GM12878 (cell line): ENCODE measurements around the gene SMARCD1. TPM values are rescaled to one million over a fixed set of nuclear protein-coding genes. Genes with fewer than 3 reads are reported as not detected.

Source experiments
- ATAC-seq: fragments of 200-7000 bp; cut with Tn5 transposase; 3 replicates; pipeline ENCODE4 v1.9.1; 2020; ENCODE audit warnings: mild to moderate bottlenecking, moderate library complexity
- BruUV-seq: library from RNA; stranded (reverse); fragments of 400-500 nt; replicated peaks from 2 replicates; lab custom pipeline; 2021; lab: Mats Ljungman, UMichigan
- CTCF ChIA-PET: fragments of 300-600 bp; sonication (Branson Sonifier 250); formaldehyde crosslinking; extraction: SDS; loops from one replicate; lab custom pipeline; 2021; ENCODE audit warnings: inconsistent platforms; lab: Yijun Ruan, JAX
- POLR2A ChIA-PET: fragments of 350-600 bp; formaldehyde crosslinking; extraction: SDS; loops from one replicate; lab custom pipeline; 2021; ENCODE audit warnings: inconsistent platforms; lab: Charles Lee
- RAD21 ChIA-PET: fragments of 300-600 bp; sonication (Branson Sonifier 250); formaldehyde crosslinking; loops from one replicate; lab custom pipeline; 2023; ENCODE audit warnings: antibody characterized with exemption; ENCODE audit not compliant: unreplicated experiment; lab: Charles Lee
- SMC1A ChIA-PET: fragments of 300-600 bp; sonication (Branson Sonifier 250); formaldehyde crosslinking; loops from one replicate; lab custom pipeline; 2023; ENCODE audit not compliant: unreplicated experiment, uncharacterized antibody; lab: Charles Lee
- DNase-seq: peaks from one replicate; pipeline ENCODE4 v3.0.0-alpha.2; 2011; ENCODE audit warnings: low read depth, low spot score
- FAIRE-seq: peaks from 3 replicates; lab custom pipeline; 2011; peaks lifted over from hg19 to GRCh38; lab: Jason Lieb, UNC
- H2AFZ ChIP-seq: 2 replicates; pipeline ENCODE4 v1.6.0; 2011; ENCODE audit warnings: low read depth, low read length, control low read depth; ENCODE audit not compliant: control insufficient read depth
- H3K27ac ChIP-seq: 2 replicates; pipeline ENCODE4 v1.5.1; 2011; ENCODE audit warnings: control low read depth; ENCODE audit not compliant: control insufficient read depth, insufficient read depth
- H3K27me3 ChIP-seq, 2 experiments: replicated peaks in 1 of 2; 2 replicates each; pipeline versions ENCODE4 v1.6.0 to v1.6.1; 2011; ENCODE audit warnings: low read length in 1 of 2; ENCODE audit not compliant: control insufficient read depth in 2 of 2, insufficient read depth in 2 of 2
- H3K36me3 ChIP-seq, 2 experiments: 2 replicates each; pipeline ENCODE4 v1.5.1; 2011; ENCODE audit warnings: low read length in 1 of 2; ENCODE audit not compliant: control insufficient read depth in 2 of 2, insufficient read depth in 2 of 2
- H3K4me1 ChIP-seq: 2 replicates; pipeline ENCODE4 v1.6.1; 2011; ENCODE audit warnings: mild to moderate bottlenecking, low read length, moderate library complexity, mixed read lengths; ENCODE audit not compliant: control insufficient read depth, insufficient read depth
- H3K4me2 ChIP-seq: 2 replicates; pipeline ENCODE4 v1.6.0; 2011; ENCODE audit warnings: control low read depth; ENCODE audit not compliant: control insufficient read depth, insufficient read depth
- H3K4me3 ChIP-seq: fragments of 200-600 bp; sonication (generic); 2 replicates; pipeline ENCODE4 v1.5.1; 2016
- H3K79me2 ChIP-seq: 2 replicates; pipeline ENCODE4 v1.6.0; 2011; ENCODE audit warnings: low read length; ENCODE audit not compliant: control insufficient read depth, insufficient read depth
- H3K9ac ChIP-seq: 2 replicates; pipeline ENCODE4 v1.8.0; 2011; ENCODE audit warnings: low read length, control low read depth, mixed read lengths; ENCODE audit not compliant: control insufficient read depth, insufficient read depth
- H3K9me3 ChIP-seq: replicated peaks from 3 replicates; pipeline ENCODE4 v1.5.1; 2011; ENCODE audit warnings: mild to moderate bottlenecking, low read length; ENCODE audit not compliant: control insufficient read depth, insufficient read depth
- H4K20me1 ChIP-seq: 2 replicates; pipeline ENCODE4 v1.6.0; 2011; ENCODE audit not compliant: control insufficient read depth, insufficient read depth
- ASH2L ChIP-seq: fragments of 300-600, 200-600 bp; sonication (generic); IDR thresholded peaks from 2 replicates; pipeline ENCODE4 v1.6.1; 2017; ENCODE audit warnings: low read depth, mild to moderate bottlenecking, borderline replicate concordance
- BMI1 ChIP-seq: fragments of 450-650 bp; IDR thresholded peaks from 2 replicates; pipeline ENCODE4 v1.6.1; 2016; ENCODE audit warnings: mild to moderate bottlenecking, moderate library complexity, borderline replicate concordance
- MTA3 ChIP-seq: IDR thresholded peaks from 2 replicates; pipeline ENCODE4 v1.6.1; 2012; ENCODE audit warnings: low read length, inconsistent platforms, borderline replicate concordance
- SMAD1 ChIP-seq: fragments of 450-650 bp; IDR thresholded peaks from 2 replicates; pipeline ENCODE4 v1.6.1; 2018; ENCODE audit warnings: mild to moderate bottlenecking, low read depth; ENCODE audit not compliant: partially characterized antibody
- SUZ12 ChIP-seq: fragments of 200-600 bp; sonication (generic); IDR thresholded peaks from one replicate; pipeline ENCODE4 v1.6.1; 2018; ENCODE audit warnings: antibody characterized with exemption, mild to moderate bottlenecking; ENCODE audit not compliant: unreplicated experiment
- ZNF24 ChIP-seq: fragments of 450-650 bp; IDR thresholded peaks from 2 replicates; pipeline ENCODE4 v1.6.1; 2017; ENCODE audit warnings: antibody characterized with exemption, mild to moderate bottlenecking
- ZNF384 ChIP-seq: IDR thresholded peaks from 2 replicates; pipeline ENCODE4 v1.6.1; 2012; ENCODE audit warnings: low read depth, mild to moderate bottlenecking, low read length, improper control_type of control experiment, borderline replicate concordance
- WGBS: methylation state at CpG from one replicate; pipeline ENCODE4 v1.1.6; 2016; ENCODE audit warnings: low lambda C conversion rate; ENCODE audit not compliant: insufficient replicate concordance, insufficient coverage; ENCODE audit errors: missing lambda C conversion rate; 5-methylcytosine and 5-hydroxymethylcytosine counted together
- in situ Hi-C: fragments of 300-500 bp; cut with MboI; formaldehyde crosslinking; loops from 9 replicates; pipeline ENCODE4 v1.14.3; 2018; ENCODE audit warnings: mixed read lengths
- intact Hi-C: fragments of 100-400 bp; cut with micrococcal nuclease; formaldehyde crosslinking; loops from one replicate; pipeline ENCODE4 v1.14.2; 2022; ENCODE audit not compliant: unreplicated experiment
- polyA plus RNA-seq, 11 experiments: library from polyadenylated mRNA; depleted of rRNA in 4 of 11; unstranded in 6 of 11; stranded (reverse) in 5 of 11; fragments of >200 nt; fragmentation: Nextera tagmentation in 4 of 11; fragmentation: Illumina TruSeq in 1 of 11; extraction: Ambion mirVana in 4 of 11; extraction: Trizol in 1 of 11; gene quantifications; 1 replicate in 1 of 11; 2 replicates in 10 of 11; pipeline versions ENCODE4 v1.2.1 to v1.2.3, GENCODE V29; 2011 to 2016; ENCODE audit warnings: inconsistent platforms in 2 of 11, missing spikeins in 2 of 11, low read depth in 1 of 11
- total RNA-seq, 4 experiments: library from RNA; depleted of rRNA in 3 of 4; stranded (reverse); fragments of >200 nt in 3 of 4; fragmentation: Illumina TruSeq in 1 of 4; extraction: Trizol in 1 of 4; gene quantifications; 2 replicates each; pipeline versions ENCODE4 v1.2.1 to v1.2.3, GENCODE V29; 2013 to 2021
- TF ChIP-seq, protein P1 (sequence below): fragments of 450-650 bp; IDR thresholded peaks from 2 replicates; pipeline ENCODE4 v1.6.1; 2018; ENCODE audit warnings: borderline replicate concordance, mild to moderate bottlenecking; ENCODE audit not compliant: partially characterized antibody

The SMARCD1 gene
- total and polyA plus RNA-seq, 10 of the 15 experiments (the other 5 are each of a cell fraction or from before 2014, with no cell fraction given): 1.4 to 92.4 (median 58.9) TPM

DNA sequence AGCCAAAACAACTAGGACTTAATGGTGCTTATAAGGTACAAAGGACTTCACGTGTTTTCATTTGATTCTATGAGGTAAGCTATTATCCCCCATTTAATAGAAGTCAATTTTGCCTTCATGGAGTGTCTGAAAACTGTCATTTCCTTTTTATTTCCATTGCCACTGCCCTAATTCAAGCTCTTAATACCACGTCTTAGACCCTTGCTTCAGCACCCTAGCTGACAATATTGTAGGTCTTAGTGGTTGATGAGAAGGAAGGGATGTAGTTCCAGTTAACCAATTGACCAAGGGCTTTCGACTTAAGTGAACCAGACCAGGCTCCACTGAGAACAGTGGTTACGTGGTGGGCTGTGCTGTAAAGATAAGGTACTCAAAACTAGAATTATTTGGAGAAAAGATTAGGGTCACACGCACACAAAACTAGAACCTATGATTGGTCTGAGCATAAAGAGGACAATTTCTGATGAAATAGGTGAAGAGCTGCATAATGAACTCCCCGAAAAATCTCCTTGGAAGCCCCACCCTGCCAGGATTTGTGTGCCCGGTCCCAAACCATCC, 37.4 kb upstream of the SMARCD1 start (continued):
- TF ChIP-seq, protein P1, sequence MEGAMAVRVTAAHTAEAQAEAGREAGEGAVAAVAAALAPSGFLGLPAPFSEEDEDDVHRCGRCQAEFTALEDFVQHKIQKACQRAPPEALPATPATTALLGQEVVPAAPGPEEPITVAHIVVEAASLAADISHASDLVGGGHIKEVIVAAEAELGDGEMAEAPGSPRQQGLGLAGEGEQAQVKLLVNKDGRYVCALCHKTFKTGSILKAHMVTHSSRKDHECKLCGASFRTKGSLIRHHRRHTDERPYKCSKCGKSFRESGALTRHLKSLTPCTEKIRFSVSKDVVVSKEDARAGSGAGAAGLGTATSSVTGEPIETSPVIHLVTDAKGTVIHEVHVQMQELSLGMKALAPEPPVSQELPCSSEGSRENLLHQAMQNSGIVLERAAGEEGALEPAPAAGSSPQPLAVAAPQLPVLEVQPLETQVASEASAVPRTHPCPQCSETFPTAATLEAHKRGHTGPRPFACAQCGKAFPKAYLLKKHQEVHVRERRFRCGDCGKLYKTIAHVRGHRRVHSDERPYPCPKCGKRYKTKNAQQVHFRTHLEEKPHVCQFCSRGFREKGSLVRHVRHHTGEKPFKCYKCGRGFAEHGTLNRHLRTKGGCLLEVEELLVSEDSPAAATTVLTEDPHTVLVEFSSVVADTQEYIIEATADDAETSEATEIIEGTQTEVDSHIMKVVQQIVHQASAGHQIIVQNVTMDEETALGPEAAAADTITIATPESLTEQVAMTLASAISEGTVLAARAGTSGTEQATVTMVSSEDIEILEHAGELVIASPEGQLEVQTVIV: no peak
- no peak for TF ChIP-seq SUZ12
- TF ChIP-seq SMAD1: no peak
- TF ChIP-seq ASH2L: no peak

DNA sequence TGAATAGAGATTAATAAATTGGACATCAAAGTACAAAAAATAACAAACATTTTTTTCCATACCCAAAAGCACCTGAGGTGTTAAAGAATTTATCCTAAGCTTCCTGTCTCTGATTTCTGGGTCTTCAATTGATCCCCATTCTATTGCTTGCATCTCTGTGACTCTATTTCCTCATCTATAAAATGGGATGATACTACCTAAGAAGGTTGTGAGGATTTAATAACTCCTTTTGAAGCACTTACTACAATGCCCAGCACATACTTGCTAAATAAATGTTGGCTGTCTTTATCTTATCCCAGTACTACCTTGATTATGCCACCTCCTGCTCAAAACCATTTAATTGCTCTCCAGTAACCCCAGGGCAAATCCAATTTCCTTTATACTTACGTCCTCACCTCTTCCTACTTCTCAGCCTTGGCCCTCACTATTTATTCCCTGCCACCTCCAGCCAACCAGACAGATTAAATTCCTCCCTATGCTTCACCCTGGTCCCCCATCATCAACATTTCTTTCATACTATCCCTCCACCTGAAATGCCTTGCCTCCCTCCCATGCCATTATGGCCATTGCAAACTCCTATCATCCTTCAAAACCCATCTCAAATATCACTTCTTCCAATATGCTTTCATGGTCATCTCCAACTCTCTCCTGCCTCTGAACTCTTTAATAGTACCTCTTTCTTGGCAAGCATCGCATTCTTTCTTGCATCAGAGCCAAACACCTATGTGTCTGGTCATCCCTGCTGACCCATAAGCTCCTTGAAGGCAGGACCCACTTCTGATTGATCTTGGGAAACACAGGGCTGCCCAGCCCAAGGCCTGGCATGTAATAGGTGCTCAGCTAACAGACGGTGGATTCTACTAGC, 35.7 kb upstream of the SMARCD1 start:
- Histone ChIP-seq H4K20me1 (no peaks in the 10 kb centered on the region), H3K27me3 (peaks cover 8 to 10% of the 10 kb centered on the region in 2 experiments; a peak in 3 of 4 replicates), H3K9ac (no peak overlapping the region), H2AFZ (no peak overlapping the region), H3K4me2 (no peak overlapping the region), H3K9me3 (no peaks in the 10 kb centered on the region), H3K27ac (no peak overlapping the region), H3K4me3 (no peak overlapping the region), H3K36me3 (no peaks in the 10 kb centered on the region), H3K4me1 (no peaks in the 10 kb centered on the region), H3K79me2 (no peaks in the 10 kb centered on the region)
- CTCF ChIA-PET: interaction anchor here (1.0 to 4.1 kb wide), 5 partner anchors 10 to 82 kb away, joined by 3 to 18 read pairs (median 7); no protein-coding TSS in a partner anchor
- no TSS peak for BruUV-seq
- POLR2A ChIA-PET: interaction anchor here (0.7 kb wide), 1 partner anchor 23 kb away, joined by 3 read pairs; no protein-coding TSS in a partner anchor
- RAD21 ChIA-PET: no interaction called here
- ATAC-seq: no peak
- DNase-seq: no peak
- in situ Hi-C loops (no loop called here), intact Hi-C loops (loop anchor here (10.0 kb wide), 1 partner anchor 185 kb away; no protein-coding TSS in a partner anchor)
- no peak for FAIRE-seq
- TF ChIP-seq MTA3 (no peak), ZNF384 (no peak), BMI1 (no peak), ZNF24 (no peak)
- SMC1A ChIA-PET: interaction anchor here (0.5 kb wide), 1 partner anchor 230 kb away, joined by 3 read pairs; no protein-coding TSS in a partner anchor
- 45% methylated on average over 3 of the region's 3 CpGs for WGBS
